Lung (tissue), 12 donors: ENCODE measurements around the gene ADAMTS4. TPM values are rescaled to one million over a fixed set of nuclear protein-coding genes. Genes with fewer than 3 reads are reported as not detected.

Experiments
- ATAC-seq: fragments of 200-7000 bp; cut with Tn5 transposase; one replicate; pipeline ENCODE4 v1.9.1; 2020; ENCODE audit warnings: moderate number of reproducible peaks; ENCODE audit not compliant: insufficient read depth, low FRiP score
- DNase-seq, 3 donors: peaks; one replicate each; pipeline ENCODE4 v3.0.0-alpha.2; 2013 to 2017
- H3K27ac ChIP-seq, 2 donors: one replicate each; pipeline ENCODE4 v1.5.1; 2013; ENCODE audit warnings: mild to moderate bottlenecking in 2 of 2, moderate library complexity in 2 of 2, control low read depth in 1 of 2, inconsistent platforms in 1 of 2, low read depth in 1 of 2, low read length in 1 of 2
- H3K27me3 ChIP-seq, 3 donors: one replicate each; pipeline ENCODE4 v1.5.1; 2013; ENCODE audit warnings: low read length in 2 of 3; ENCODE audit not compliant: control insufficient read depth in 3 of 3, insufficient read depth in 3 of 3
- H3K36me3 ChIP-seq, 4 donors: one replicate each; pipeline ENCODE4 v1.5.1; 2013; ENCODE audit warnings: low read length in 4 of 4, mild to moderate bottlenecking in 1 of 4, moderate library complexity in 1 of 4; ENCODE audit not compliant: control insufficient read depth in 4 of 4, insufficient read depth in 4 of 4
- H3K4me1 ChIP-seq, 5 donors: one replicate each; pipeline ENCODE4 v1.5.1; 2013; ENCODE audit warnings: low read length in 5 of 5, mild to moderate bottlenecking in 2 of 5, moderate library complexity in 1 of 5; ENCODE audit not compliant: control insufficient read depth in 5 of 5, insufficient read depth in 5 of 5
- H3K4me3 ChIP-seq: one replicate; pipeline ENCODE4 v1.5.1; 2013; ENCODE audit warnings: mild to moderate bottlenecking, control low read depth, moderate library complexity
- H3K9ac ChIP-seq, 2 donors: one replicate each; pipeline ENCODE4 v1.5.1; 2013; ENCODE audit warnings: low read length in 2 of 2, control low read depth in 1 of 2; ENCODE audit not compliant: insufficient read depth in 1 of 2
- H3K9me3 ChIP-seq, 4 donors: one replicate each; pipeline ENCODE4 v1.5.1; 2013; ENCODE audit warnings: low read length in 3 of 4, mild to moderate bottlenecking in 1 of 4, moderate library complexity in 1 of 4; ENCODE audit not compliant: control insufficient read depth in 4 of 4, insufficient read depth in 3 of 4
- WGBS, 2 donors: extraction: QIAGEN DNeasy Blood & Tissue Kit; methylation state at CpG; one replicate each; pipeline ENCODE4 v1.1.7; 2013; 5-methylcytosine and 5-hydroxymethylcytosine counted together
- polyA plus RNA-seq, 2 donors: library from polyadenylated mRNA; stranded (reverse); fragments of 200-250 nt; gene quantifications; one replicate each; pipeline ENCODE4 v1.2.1, GENCODE V29; 2013
- total RNA-seq, 2 donors: library from RNA; depleted of rRNA in 1 of 2; stranded (reverse); fragments of >200 nt in 1 of 2; gene quantifications; one replicate each; pipeline ENCODE4 v1.2.1, GENCODE V29; 2014 to 2021
- TF ChIP-seq, protein P1 (sequence below): IDR thresholded peaks from 2 replicates; pipeline ENCODE4 v1.5.1; 2012; ENCODE audit warnings: mild to moderate bottlenecking; ENCODE audit errors: control extremely low read depth, extremely low read depth
- donor health status: control.
- donor health status: control.
- donor health status: Bipolar disorder and iron deficiency.
- donor health status: healthy.
- donor health status: DM: yes; HTN: yes; CAD: no.

Gene ADAMTS4
- total and polyA plus RNA-seq, 4 donors = 2.3 to 22.3 (median 13.0) TPM

DNA sequence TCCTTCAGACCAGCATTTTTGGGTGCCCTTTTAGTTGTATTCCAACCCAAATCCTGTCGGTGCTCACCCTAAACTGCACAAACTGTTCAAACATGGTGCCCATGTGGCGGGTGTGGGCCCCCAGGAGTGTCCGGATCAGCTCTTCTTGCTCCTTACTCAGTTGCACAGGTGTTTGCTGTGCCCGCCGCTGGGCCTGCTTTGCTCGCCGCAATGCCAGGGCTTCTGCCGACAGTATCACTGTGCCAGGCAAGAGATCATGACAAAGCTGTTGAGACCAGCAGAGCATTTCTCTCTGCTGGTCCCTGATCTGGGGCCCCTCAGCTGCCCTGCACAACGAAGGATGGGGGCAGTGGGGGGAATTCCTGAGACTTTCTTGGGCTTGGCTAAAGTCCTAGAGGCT lies 34.2 kb upstream of the ADAMTS4 start:
- no peak for DNase-seq
- no peak for ATAC-seq

DNA sequence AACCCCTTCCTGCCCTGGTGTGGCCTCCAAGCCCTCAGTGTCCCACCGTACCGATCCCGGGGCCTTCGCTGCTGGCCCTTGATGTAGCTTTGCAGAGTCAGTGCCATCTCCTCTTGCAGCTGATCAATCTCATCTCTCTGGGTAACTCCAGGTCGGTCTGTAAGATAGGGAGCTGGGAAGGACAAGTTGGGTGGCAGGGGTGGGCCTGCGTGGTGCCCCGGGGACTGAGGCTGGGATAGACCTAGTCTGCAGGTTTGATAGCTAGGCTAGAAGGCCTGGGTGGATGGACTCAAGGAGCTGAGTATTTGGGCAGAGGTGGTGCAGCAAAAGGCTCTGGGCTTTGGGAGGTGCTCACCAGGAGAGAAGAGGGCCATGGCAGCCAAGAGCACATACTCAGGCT lies 31.9 kb upstream of the ADAMTS4 start:
- Histone ChIP-seq H3K27ac (no peak overlapping the region), H3K9me3 (no peaks in the 10 kb centered on the region), H3K4me3 (no peak overlapping the region), H3K36me3 (peaks cover 11 to 24% (median 13%) of the 10 kb centered on the region in 4 donors), H3K4me1 (peaks cover 0 to 14% (median 3%) of the 10 kb centered on the region in 5 donors), H3K9ac (no peak overlapping the region), H3K27me3 (peaks cover 0 to 3% (median 0%) of the 10 kb centered on the region in 3 donors)
- TF ChIP-seq, protein P1, sequence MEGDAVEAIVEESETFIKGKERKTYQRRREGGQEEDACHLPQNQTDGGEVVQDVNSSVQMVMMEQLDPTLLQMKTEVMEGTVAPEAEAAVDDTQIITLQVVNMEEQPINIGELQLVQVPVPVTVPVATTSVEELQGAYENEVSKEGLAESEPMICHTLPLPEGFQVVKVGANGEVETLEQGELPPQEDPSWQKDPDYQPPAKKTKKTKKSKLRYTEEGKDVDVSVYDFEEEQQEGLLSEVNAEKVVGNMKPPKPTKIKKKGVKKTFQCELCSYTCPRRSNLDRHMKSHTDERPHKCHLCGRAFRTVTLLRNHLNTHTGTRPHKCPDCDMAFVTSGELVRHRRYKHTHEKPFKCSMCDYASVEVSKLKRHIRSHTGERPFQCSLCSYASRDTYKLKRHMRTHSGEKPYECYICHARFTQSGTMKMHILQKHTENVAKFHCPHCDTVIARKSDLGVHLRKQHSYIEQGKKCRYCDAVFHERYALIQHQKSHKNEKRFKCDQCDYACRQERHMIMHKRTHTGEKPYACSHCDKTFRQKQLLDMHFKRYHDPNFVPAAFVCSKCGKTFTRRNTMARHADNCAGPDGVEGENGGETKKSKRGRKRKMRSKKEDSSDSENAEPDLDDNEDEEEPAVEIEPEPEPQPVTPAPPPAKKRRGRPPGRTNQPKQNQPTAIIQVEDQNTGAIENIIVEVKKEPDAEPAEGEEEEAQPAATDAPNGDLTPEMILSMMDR = no peak
- ATAC-seq = no peak
- 95 to 98% methylated on average over 7 of the region's 7 CpGs for WGBS, 2 donors
- DNase-seq = no peak

More for the DNA sequence above, 34.2 kb upstream of the ADAMTS4 start:
- Histone ChIP-seq H3K27me3 (peaks cover 0 to 3% (median 0%) of the 10 kb centered on the region in 3 donors), H3K4me3 (no peak overlapping the region), H3K9ac (no peak overlapping the region), H3K27ac (no peak overlapping the region), H3K36me3 (peaks cover 6 to 22% (median 13%) of the 10 kb centered on the region in 4 donors), H3K9me3 (no peaks in the 10 kb centered on the region), H3K4me1 (no peaks in the 10 kb centered on the region)
- 85 to 86% methylated on average over 9 of the region's 9 CpGs for WGBS, 2 donors
- TF ChIP-seq, protein P1 = no peak

DNA sequence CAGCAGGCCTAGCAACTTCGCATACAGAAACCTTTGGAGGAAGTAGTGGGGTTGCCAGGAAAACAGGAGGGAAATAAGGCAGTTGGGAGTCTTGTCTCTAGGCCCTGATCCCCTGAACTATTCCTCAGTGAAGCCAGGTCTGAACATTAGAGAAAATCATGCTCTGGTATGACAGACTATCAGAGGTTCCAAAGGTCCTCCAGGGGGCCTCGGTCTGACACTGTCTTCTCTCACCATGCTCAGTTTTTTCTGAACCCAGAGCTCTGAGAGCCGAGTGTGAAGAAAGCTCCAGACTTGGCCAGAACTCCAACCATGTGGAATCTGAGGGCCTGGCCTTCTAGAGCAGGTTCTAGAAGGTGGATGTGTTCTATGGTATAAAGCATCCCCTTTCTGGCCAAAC lies 31.0 kb upstream of the ADAMTS4 start:
- no peak for DNase-seq
- ATAC-seq = no peak
- no peak overlapping the region for H3K27ac ChIP-seq
- peaks cover 11 to 24% (median 13%) of the 10 kb centered on the region in 4 donors for H3K36me3 ChIP-seq
- H3K4me1 ChIP-seq = peaks cover 0 to 18% (median 3%) of the 10 kb centered on the region in 5 donors
- TF ChIP-seq, protein P1 = no peak
- WGBS, 2 donors = 70 to 78% methylated on average over 3 of the region's 3 CpGs
- H3K9me3 ChIP-seq = no peaks in the 10 kb centered on the region
- peaks cover 0 to 3% (median 0%) of the 10 kb centered on the region in 3 donors for H3K27me3 ChIP-seq
- no peak overlapping the region for H3K4me3 ChIP-seq
- no peak overlapping the region for H3K9ac ChIP-seq

DNA sequence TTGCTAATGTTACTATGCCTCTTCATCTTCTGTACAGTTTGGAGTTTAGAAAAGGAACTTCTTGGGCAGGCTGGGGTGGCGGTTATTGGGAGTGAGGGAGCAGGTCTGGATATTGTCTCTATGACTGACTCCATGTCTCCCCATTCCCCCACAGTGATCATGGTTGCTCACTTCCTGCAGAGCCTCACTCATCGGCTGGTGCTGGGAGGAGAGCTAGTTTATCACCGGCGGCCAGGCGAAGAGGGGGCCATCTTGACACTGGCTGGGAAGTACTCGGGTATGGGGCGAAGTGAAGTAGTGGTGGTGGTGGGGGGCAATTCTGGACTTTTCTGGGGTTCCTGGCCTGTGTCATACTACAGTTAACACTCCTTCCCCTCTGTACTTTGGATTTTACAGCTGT lies 29.2 kb upstream of the ADAMTS4 start:
- no peaks in the 10 kb centered on the region for H3K9me3 ChIP-seq
- DNase-seq (no peak), ATAC-seq (no peak)
- H3K4me1 ChIP-seq = peaks cover 0 to 18% (median 3%) of the 10 kb centered on the region in 5 donors
- WGBS, 2 donors = 70 to 85% methylated on average over 7 of the region's 7 CpGs
- TF ChIP-seq, protein P1 = no peak
- no peaks in the 10 kb centered on the region for H3K27me3 ChIP-seq
- no peak overlapping the region for H3K27ac ChIP-seq
- H3K36me3 ChIP-seq = peaks cover 11 to 24% (median 13%) of the 10 kb centered on the region in 4 donors
- no peak overlapping the region for H3K9ac ChIP-seq
- H3K4me3 ChIP-seq = no peak overlapping the region
